Prostate gland (tissue), 2 donors: ENCODE data around the gene CEP104.

Experiments used
- POLR2AphosphoS5 ChIP-seq: sonication (generic); formaldehyde crosslinking; IDR thresholded peaks from one replicate; pipeline ENCODE4 v1.6.1; 2017; ENCODE audit warnings: antibody characterized with exemption
- TF ChIP-seq, protein P1 (sequence below), 4 experiments: fragments of 200-600 bp in 2 of 4; fragments of 450-650 bp in 2 of 4; sonication (generic) in 2 of 4; IDR thresholded peaks; 1 replicate in 3 of 4; 2 replicates in 1 of 4; pipeline ENCODE4 v1.5.1; 2016 to 2019; ENCODE audit warnings: antibody characterized with exemption in 4 of 4, mild to moderate bottlenecking in 2 of 4, moderate library complexity in 2 of 4

DNA sequence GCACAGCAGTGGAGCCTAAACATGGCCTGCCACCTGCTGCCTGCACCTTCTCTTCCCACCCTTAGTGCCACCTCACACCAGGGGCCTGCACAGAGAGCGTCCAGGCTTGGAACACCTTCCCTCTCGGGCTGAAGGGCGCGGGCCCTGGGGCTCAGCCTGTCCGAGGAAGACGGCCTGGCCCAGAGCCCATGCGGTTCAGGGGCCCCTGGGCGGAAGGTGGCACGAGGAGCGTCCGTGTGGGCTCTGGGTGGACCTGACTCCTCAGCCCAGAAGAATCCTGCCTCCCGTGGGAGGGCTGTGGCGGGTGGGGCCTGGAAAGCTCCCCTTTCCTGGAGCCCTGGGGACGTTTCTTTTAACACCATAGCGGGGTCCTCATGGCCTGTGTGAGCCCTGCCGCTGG lies 19.7 kb upstream of the CEP104 start:
- TF ChIP-seq POLR2AphosphoS5, result no peak
- TF ChIP-seq, protein P1, sequence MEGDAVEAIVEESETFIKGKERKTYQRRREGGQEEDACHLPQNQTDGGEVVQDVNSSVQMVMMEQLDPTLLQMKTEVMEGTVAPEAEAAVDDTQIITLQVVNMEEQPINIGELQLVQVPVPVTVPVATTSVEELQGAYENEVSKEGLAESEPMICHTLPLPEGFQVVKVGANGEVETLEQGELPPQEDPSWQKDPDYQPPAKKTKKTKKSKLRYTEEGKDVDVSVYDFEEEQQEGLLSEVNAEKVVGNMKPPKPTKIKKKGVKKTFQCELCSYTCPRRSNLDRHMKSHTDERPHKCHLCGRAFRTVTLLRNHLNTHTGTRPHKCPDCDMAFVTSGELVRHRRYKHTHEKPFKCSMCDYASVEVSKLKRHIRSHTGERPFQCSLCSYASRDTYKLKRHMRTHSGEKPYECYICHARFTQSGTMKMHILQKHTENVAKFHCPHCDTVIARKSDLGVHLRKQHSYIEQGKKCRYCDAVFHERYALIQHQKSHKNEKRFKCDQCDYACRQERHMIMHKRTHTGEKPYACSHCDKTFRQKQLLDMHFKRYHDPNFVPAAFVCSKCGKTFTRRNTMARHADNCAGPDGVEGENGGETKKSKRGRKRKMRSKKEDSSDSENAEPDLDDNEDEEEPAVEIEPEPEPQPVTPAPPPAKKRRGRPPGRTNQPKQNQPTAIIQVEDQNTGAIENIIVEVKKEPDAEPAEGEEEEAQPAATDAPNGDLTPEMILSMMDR (IDR thresholded peaks at IDR 0.05), result no peak
